Liver (tissue), 9 donors: Measurements from ENCODE around the gene GALNTL6. TPM values are rescaled to one million over a fixed set of nuclear protein-coding genes. Genes with fewer than 3 reads are reported as not detected.

ENCODE experiments used
- DNase-seq: peaks from one replicate; pipeline ENCODE4 v3.0.0-alpha.2; 2017; ENCODE audit warnings: low spot score
- H3K27ac ChIP-seq, 2 donors: one replicate each; pipeline ENCODE4 v1.7.0; 2013; ENCODE audit warnings: inconsistent platforms in 2 of 2, low read length in 2 of 2, control low read depth in 1 of 2, low read depth in 1 of 2, mild to moderate bottlenecking in 1 of 2
- H3K27me3 ChIP-seq, 4 donors: one replicate each; pipeline versions ENCODE4 v1.6.1 to v1.7.0; 2013; ENCODE audit warnings: low read length in 3 of 4, inconsistent platforms in 1 of 4, mild to moderate bottlenecking in 1 of 4, moderate library complexity in 1 of 4; ENCODE audit not compliant: control insufficient read depth in 4 of 4, insufficient read depth in 4 of 4
- H3K36me3 ChIP-seq, 4 donors: one replicate each; pipeline versions ENCODE4 v1.6.1 to v1.7.0; 2013; ENCODE audit warnings: low read length in 3 of 4, mild to moderate bottlenecking in 3 of 4, low read depth in 1 of 4, moderate library complexity in 1 of 4; ENCODE audit not compliant: control insufficient read depth in 4 of 4, insufficient read depth in 3 of 4
- H3K4me1 ChIP-seq, 4 donors: one replicate each; pipeline versions ENCODE4 v1.6.1 to v1.7.0; 2013; ENCODE audit warnings: low read length in 3 of 4, mild to moderate bottlenecking in 3 of 4, moderate library complexity in 1 of 4; ENCODE audit not compliant: control insufficient read depth in 4 of 4, insufficient read depth in 4 of 4
- H3K4me3 ChIP-seq, 3 donors: one replicate each; pipeline versions ENCODE4 v1.6.1 to v1.7.0; 2013; ENCODE audit warnings: low read length in 3 of 3, control low read depth in 1 of 3, low read depth in 1 of 3, mild to moderate bottlenecking in 1 of 3
- H3K9ac ChIP-seq, 2 donors: one replicate each; pipeline ENCODE4 v1.7.0; 2013; ENCODE audit warnings: low read length in 2 of 2, mild to moderate bottlenecking in 2 of 2, moderate library complexity in 2 of 2, control low read depth in 1 of 2, low read depth in 1 of 2
- H3K9me3 ChIP-seq, 4 donors: one replicate each; pipeline versions ENCODE4 v1.6.1 to v1.7.0; 2013; ENCODE audit warnings: low read length in 3 of 4; ENCODE audit not compliant: control insufficient read depth in 4 of 4
- EGR1 ChIP-seq, 2 donors: IDR thresholded peaks; 2 replicates each; pipeline ENCODE4 v1.6.1; 2016 to 2018; ENCODE audit warnings: antibody characterized with exemption in 2 of 2, low read depth in 2 of 2
- FOXA1 ChIP-seq: IDR thresholded peaks from 2 replicates; pipeline ENCODE4 v1.6.1; 2016; ENCODE audit warnings: antibody characterized with exemption
- FOXA2 ChIP-seq: IDR thresholded peaks from 2 replicates; pipeline ENCODE4 v1.6.1; 2016; ENCODE audit warnings: antibody characterized with exemption
- GABPA ChIP-seq, 2 donors: IDR thresholded peaks in 1 of 2; conservative IDR thresholded peaks in 1 of 2; 2 replicates each; pipeline ENCODE4 v1.6.1; 2016; ENCODE audit warnings: antibody characterized with exemption in 2 of 2, mild to moderate bottlenecking in 1 of 2, moderate library complexity in 1 of 2
- HNF4A ChIP-seq, 2 donors: conservative IDR thresholded peaks; 2 replicates each; pipeline ENCODE4 v1.6.1; 2016; ENCODE audit warnings: antibody characterized with exemption in 2 of 2, mild to moderate bottlenecking in 2 of 2
- HNF4G ChIP-seq: IDR thresholded peaks from 2 replicates; pipeline ENCODE4 v1.6.1; 2016; ENCODE audit warnings: antibody characterized with exemption
- JUND ChIP-seq, 2 donors: IDR thresholded peaks; 2 replicates each; pipeline ENCODE4 v1.6.1; 2016; ENCODE audit warnings: antibody characterized with exemption in 2 of 2
- MAX ChIP-seq: IDR thresholded peaks from 2 replicates; pipeline ENCODE4 v1.6.1; 2016; ENCODE audit warnings: antibody characterized with exemption
- NR2F2 ChIP-seq: IDR thresholded peaks from 2 replicates; pipeline ENCODE4 v1.6.1; 2016; ENCODE audit warnings: antibody characterized with exemption
- RAD21 ChIP-seq, 2 donors: IDR thresholded peaks; 2 replicates each; pipeline ENCODE4 v1.6.1; 2016; ENCODE audit warnings: antibody characterized with exemption in 2 of 2, mild to moderate bottlenecking in 2 of 2
- REST ChIP-seq: IDR thresholded peaks from 2 replicates; pipeline ENCODE4 v1.6.1; 2016; ENCODE audit warnings: antibody characterized with exemption, mild to moderate bottlenecking
- YY1 ChIP-seq: IDR thresholded peaks from 2 replicates; pipeline ENCODE4 v1.6.1; 2016; ENCODE audit warnings: antibody characterized with exemption, mild to moderate bottlenecking
- WGBS: extraction: QIAGEN DNeasy Blood & Tissue Kit; methylation state at CpG from one replicate; pipeline ENCODE4 v1.1.7; 2013; 5-methylcytosine and 5-hydroxymethylcytosine counted together
- polyA plus RNA-seq, 2 donors: library from polyadenylated mRNA; stranded (reverse) in 1 of 2; unstranded in 1 of 2; fragments of 200-250 nt in 1 of 2; fragments of >200 nt in 1 of 2; fragmentation: Nextera tagmentation in 1 of 2; extraction: Ambion mirVana in 1 of 2; gene quantifications; one replicate each; pipeline versions ENCODE4 v1.2.1 to v1.2.3, GENCODE V29; 2013 to 2015
- total RNA-seq, 2 donors: library from RNA; depleted of rRNA; stranded (reverse); fragments of >200 nt; gene quantifications; one replicate each; pipeline ENCODE4 v1.2.3, GENCODE V29; 2014
- TF ChIP-seq, protein P1 (sequence below): IDR thresholded peaks from 2 replicates; pipeline ENCODE4 v1.6.1; 2016; ENCODE audit warnings: antibody characterized with exemption
- TF ChIP-seq, protein P2 (sequence below): fragments of 150-350 bp; IDR thresholded peaks from 2 replicates; pipeline ENCODE4 v1.5.1; 2017; ENCODE audit warnings: improper control_type of control experiment, low read depth, low read length; ENCODE audit not compliant: missing input control
- donor health status: healthy.
- donor health status: healthy.
- donor health status: healthy.
- donor health status: healthy.
- donor health status: healthy.

GALNTL6 gene
- total and polyA plus RNA-seq, 4 donors, result 0.06 to 0.08 TPM; not detected in 2

GRCh38 chr4:171966356-171966755 is 153.2 kb downstream of the GALNTL6 start (continued):
- TF ChIP-seq REST (no peak), GABPA (IDR thresholded peaks at IDR 0.05 in 1 of 2, conservative IDR thresholded peaks at IDR 0.05 in 1 of 2) (no peak), EGR1 (IDR thresholded peaks at IDR 0.05; ENCODE audit: low read depth in 2 of 2) (no peak), YY1 (no peak)
- TF ChIP-seq, protein P1, sequence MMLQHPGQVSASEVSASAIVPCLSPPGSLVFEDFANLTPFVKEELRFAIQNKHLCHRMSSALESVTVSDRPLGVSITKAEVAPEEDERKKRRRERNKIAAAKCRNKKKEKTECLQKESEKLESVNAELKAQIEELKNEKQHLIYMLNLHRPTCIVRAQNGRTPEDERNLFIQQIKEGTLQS, result no peak

DNA sequence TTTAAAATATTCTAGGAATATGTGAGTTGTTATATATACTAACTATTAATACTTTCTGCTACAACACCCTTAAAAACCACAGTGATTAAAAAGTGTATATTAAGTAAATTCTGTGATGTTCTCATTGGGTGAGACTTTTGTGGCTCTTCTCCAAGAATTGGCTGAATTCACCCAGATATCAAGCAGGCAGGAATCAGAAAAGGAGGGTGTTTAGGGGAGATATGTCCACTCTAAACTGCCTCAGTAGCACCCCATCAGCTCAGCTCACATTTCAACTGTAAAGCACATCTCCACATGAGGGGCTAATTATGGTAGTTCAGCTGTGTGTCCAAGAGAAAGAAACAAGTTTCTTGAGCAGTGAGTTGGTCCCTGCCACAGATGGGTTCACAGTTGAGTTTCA is 165.0 kb downstream of the GALNTL6 start:
- H3K4me1 ChIP-seq, result no peaks in the 10 kb centered on the region

GRCh38 chr4:171979461-171979860 is 166.3 kb downstream of the GALNTL6 start:
- 62% methylated on average over 2 of the region's 2 CpGs for WGBS
- TF ChIP-seq HNF4G (no peak), RAD21 (IDR thresholded peaks at IDR 0.05) (no peak), GABPA (IDR thresholded peaks at IDR 0.05 in 1 of 2, conservative IDR thresholded peaks at IDR 0.05 in 1 of 2) (no peak)
- Histone ChIP-seq H3K9ac (no peak overlapping the region), H3K27me3 (peaks cover 0 to 3% (median 0%) of the 10 kb centered on the region in 4 donors), H3K27ac (no peak overlapping the region), H3K4me3 (no peak overlapping the region), H3K4me1 (no peaks in the 10 kb centered on the region), H3K9me3 (no peaks in the 10 kb centered on the region), H3K36me3 (no peaks in the 10 kb centered on the region)
- no peak for DNase-seq

More for the DNA sequence above, 165.0 kb downstream of the GALNTL6 start:
- TF ChIP-seq, protein P1, result no peak
- Histone ChIP-seq H3K4me3 (no peak overlapping the region), H3K27me3 (peaks cover 0 to 3% (median 0%) of the 10 kb centered on the region in 4 donors), H3K9me3 (no peaks in the 10 kb centered on the region), H3K9ac (no peak overlapping the region), H3K27ac (no peak overlapping the region), H3K36me3 (no peaks in the 10 kb centered on the region)
- DNase-seq, result no peak

GRCh38 chr4:171981185-171981584 is 168.0 kb downstream of the GALNTL6 start:
- no peak overlapping the region for H3K9ac ChIP-seq
- no peaks in the 10 kb centered on the region for H3K4me1 ChIP-seq
- H3K9me3 ChIP-seq, result no peaks in the 10 kb centered on the region
- no peak overlapping the region for H3K4me3 ChIP-seq
- peaks cover 0 to 3% (median 0%) of the 10 kb centered on the region in 4 donors for H3K27me3 ChIP-seq
- no peaks in the 10 kb centered on the region for H3K36me3 ChIP-seq
- H3K27ac ChIP-seq, result no peak overlapping the region
- no peak for DNase-seq
- no peak for TF ChIP-seq FOXA1
- no peak for TF ChIP-seq MAX
- no peak for TF ChIP-seq EGR1 (IDR thresholded peaks at IDR 0.05; ENCODE audit: low read depth in 2 of 2)
- no peak for TF ChIP-seq FOXA2
- TF ChIP-seq HNF4G, result no peak
- no peak for TF ChIP-seq RAD21 (IDR thresholded peaks at IDR 0.05)
- no peak for TF ChIP-seq REST
- TF ChIP-seq YY1, result no peak
- no peak for TF ChIP-seq JUND (IDR thresholded peaks at IDR 0.05)
- no peak for TF ChIP-seq NR2F2
- TF ChIP-seq, protein P2, sequence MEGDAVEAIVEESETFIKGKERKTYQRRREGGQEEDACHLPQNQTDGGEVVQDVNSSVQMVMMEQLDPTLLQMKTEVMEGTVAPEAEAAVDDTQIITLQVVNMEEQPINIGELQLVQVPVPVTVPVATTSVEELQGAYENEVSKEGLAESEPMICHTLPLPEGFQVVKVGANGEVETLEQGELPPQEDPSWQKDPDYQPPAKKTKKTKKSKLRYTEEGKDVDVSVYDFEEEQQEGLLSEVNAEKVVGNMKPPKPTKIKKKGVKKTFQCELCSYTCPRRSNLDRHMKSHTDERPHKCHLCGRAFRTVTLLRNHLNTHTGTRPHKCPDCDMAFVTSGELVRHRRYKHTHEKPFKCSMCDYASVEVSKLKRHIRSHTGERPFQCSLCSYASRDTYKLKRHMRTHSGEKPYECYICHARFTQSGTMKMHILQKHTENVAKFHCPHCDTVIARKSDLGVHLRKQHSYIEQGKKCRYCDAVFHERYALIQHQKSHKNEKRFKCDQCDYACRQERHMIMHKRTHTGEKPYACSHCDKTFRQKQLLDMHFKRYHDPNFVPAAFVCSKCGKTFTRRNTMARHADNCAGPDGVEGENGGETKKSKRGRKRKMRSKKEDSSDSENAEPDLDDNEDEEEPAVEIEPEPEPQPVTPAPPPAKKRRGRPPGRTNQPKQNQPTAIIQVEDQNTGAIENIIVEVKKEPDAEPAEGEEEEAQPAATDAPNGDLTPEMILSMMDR, result no peak
- no peak for TF ChIP-seq HNF4A (conservative IDR thresholded peaks at IDR 0.05)
